ENCODE results near the gene TULP1.

DNA sequence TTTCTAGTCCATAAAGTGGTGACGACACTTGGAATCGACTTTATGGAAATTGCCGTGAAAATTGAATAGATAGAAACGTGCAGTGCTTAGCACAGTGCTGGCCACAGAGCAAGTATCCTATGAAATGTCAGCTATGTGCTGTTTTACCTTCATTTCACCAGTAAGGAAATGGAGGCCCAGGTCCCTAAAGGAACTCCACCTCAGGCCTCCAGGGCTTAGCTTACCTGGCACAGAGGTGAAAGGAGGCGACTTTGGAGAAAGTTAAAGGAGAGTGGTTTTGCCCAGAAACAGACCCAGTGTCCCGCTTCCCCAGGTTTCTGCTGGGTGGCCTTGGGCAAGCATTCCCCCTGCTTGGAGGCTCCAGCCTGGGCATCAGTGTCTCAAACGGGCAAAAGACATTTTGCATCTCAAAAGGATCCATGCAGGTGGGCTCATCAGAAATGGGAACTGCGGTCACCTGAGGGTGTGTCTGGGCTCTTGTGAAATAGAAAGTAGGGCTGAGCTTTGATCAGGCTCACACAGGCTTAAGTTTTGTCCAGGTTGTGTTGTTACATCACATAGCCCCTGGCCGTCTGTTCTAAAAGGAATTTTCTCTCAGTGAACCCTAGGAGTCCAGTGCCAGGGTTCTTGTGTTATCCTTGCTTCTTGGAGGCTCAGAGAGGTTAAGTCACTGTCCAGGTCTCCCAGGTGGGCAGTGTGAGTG is 6.8 kb upstream of the TULP1 start:
- TF ChIP-seq, protein P1, sequence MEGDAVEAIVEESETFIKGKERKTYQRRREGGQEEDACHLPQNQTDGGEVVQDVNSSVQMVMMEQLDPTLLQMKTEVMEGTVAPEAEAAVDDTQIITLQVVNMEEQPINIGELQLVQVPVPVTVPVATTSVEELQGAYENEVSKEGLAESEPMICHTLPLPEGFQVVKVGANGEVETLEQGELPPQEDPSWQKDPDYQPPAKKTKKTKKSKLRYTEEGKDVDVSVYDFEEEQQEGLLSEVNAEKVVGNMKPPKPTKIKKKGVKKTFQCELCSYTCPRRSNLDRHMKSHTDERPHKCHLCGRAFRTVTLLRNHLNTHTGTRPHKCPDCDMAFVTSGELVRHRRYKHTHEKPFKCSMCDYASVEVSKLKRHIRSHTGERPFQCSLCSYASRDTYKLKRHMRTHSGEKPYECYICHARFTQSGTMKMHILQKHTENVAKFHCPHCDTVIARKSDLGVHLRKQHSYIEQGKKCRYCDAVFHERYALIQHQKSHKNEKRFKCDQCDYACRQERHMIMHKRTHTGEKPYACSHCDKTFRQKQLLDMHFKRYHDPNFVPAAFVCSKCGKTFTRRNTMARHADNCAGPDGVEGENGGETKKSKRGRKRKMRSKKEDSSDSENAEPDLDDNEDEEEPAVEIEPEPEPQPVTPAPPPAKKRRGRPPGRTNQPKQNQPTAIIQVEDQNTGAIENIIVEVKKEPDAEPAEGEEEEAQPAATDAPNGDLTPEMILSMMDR (IDR thresholded peaks at IDR 0.05) = no peak
- no peak for TF ChIP-seq POLR2A (IDR thresholded peaks at IDR 0.05)
